22Rv1 (cell line): Measurements from ENCODE around the gene MGST2.

ENCODE experiments used
- CTCF ChIP-seq: fragments of 450-650 bp; IDR thresholded peaks from 2 replicates; pipeline ENCODE4 v1.5.1; 2017; ENCODE audit warnings: mild to moderate bottlenecking
- ZFX ChIP-seq: fragments of 450-650 bp; IDR thresholded peaks from 2 replicates; pipeline ENCODE4 v1.6.1; 2017; ENCODE audit warnings: antibody characterized with exemption, borderline replicate concordance

- TF ChIP-seq CTCF (no peak), ZFX (no peak)
Measured at GRCh38 chr4:139692309-139693012, 26.8 kb downstream of the MGST2 start.
